C4-2B (cell line): ENCODE results near the gene ANKRD50.

Experiments used
- ZFX ChIP-seq: fragments of 450-650 bp; IDR thresholded peaks from 2 replicates; pipeline ENCODE4 v1.6.1; 2017
- TF ChIP-seq, protein P1 (sequence below): fragments of 450-650 bp; conservative IDR thresholded peaks from 2 replicates; pipeline ENCODE4 v1.5.1; 2017; ENCODE audit warnings: mild to moderate bottlenecking

DNA sequence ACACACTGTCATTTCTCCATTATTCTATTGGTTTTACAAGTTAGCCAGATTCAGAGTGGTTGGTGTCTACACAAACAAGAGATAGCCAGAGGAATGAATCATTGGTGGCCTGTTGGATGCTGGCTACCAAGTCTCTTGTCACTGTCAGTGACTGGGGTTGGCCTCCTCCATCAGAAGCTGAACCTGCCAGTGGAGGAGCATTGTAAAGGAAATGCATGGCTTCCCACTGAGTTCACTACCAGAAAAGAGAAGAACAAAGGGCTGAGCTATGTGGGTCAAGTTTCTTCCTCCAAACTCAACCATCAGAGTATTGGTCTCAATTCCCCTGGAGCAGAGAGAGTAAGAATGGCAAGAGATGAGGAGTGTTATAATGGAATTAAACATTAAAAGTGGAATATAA lies 26.5 kb upstream of the ANKRD50 start:
- TF ChIP-seq, protein P1, sequence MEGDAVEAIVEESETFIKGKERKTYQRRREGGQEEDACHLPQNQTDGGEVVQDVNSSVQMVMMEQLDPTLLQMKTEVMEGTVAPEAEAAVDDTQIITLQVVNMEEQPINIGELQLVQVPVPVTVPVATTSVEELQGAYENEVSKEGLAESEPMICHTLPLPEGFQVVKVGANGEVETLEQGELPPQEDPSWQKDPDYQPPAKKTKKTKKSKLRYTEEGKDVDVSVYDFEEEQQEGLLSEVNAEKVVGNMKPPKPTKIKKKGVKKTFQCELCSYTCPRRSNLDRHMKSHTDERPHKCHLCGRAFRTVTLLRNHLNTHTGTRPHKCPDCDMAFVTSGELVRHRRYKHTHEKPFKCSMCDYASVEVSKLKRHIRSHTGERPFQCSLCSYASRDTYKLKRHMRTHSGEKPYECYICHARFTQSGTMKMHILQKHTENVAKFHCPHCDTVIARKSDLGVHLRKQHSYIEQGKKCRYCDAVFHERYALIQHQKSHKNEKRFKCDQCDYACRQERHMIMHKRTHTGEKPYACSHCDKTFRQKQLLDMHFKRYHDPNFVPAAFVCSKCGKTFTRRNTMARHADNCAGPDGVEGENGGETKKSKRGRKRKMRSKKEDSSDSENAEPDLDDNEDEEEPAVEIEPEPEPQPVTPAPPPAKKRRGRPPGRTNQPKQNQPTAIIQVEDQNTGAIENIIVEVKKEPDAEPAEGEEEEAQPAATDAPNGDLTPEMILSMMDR: no peak
- no peak for TF ChIP-seq ZFX
